Stimulated activated CD4-positive, alpha-beta T cell treated with anti-CD3 and anti-CD28 coated beads, TNF-alpha, amount 100 ng/mL, for 48 hours (primary cell): ENCODE measurements around the gene AIFM3.
"Not testable (repeated sequence)": the region's sequence is repeated elsewhere in the genome, so short reads cannot be mapped to it uniquely, and the experiment has no call there.

Experiments
- DNase-seq, 3 donors: peaks; one replicate each; pipeline ENCODE4 v3.0.0-alpha.2; 2020; ENCODE audit warnings: low read depth in 3 of 3

AIFM3 gene

GRCh38 chr22:21003782-21004181 is 36.7 kb downstream of the AIFM3 start:
- no peak for DNase-seq

GRCh38 chr22:21009208-21009607 is 42.2 kb downstream of the AIFM3 start:
- DNase-seq, result not testable (repeated sequence)

GRCh38 chr22:21009638-21010425 is 42.8 kb downstream of the AIFM3 start:
- DNase-seq, result no peak

- DNase-seq, result no peak
Observed at GRCh38 chr22:21010426-21011113, 43.5 kb downstream of the AIFM3 start.

- DNase-seq, result no peak
Observed at GRCh38 chr22:21012446-21013407, 45.7 kb downstream of the AIFM3 start.

- DNase-seq, result no peak
Observed at GRCh38 chr22:21013657-21014201, 46.7 kb downstream of the AIFM3 start.

- DNase-seq, result peak; percentile 76 to 84 (median 76)
Observed at GRCh38 chr22:21014202-21014725, 47.2 kb downstream of the AIFM3 start.

- DNase-seq, result no peak
Observed at GRCh38 chr22:21014726-21015465, 47.8 kb downstream of the AIFM3 start, which contains the start of gene P2RX6. Gene P2RX6, plus strand, starts transcription at chr22:21015165. Its CDS starts 10 bp downstream, at chr22:21015175.

- no peak for DNase-seq
Observed at GRCh38 chr22:21015466-21016006, 48.5 kb downstream of the AIFM3 start.

- DNase-seq, result no peak
Observed at GRCh38 chr22:21016644-21017420, 49.8 kb downstream of the AIFM3 start.

GRCh38 chr22:21018314-21018713 is 51.3 kb downstream of the AIFM3 start:
- no peak for DNase-seq

- DNase-seq, result no peak
Observed at GRCh38 chr22:21020802-21021429, 53.9 kb downstream of the AIFM3 start.

GRCh38 chr22:21022507-21022906 is 55.5 kb downstream of the AIFM3 start:
- DNase-seq, result no peak

GRCh38 chr22:21022955-21023614 is 56.0 kb downstream of the AIFM3 start:
- DNase-seq, result no peak

GRCh38 chr22:21025266-21025665 is 58.2 kb downstream of the AIFM3 start:
- DNase-seq, result no peak

GRCh38 chr22:21025763-21026755 is 59.0 kb downstream of the AIFM3 start:
- DNase-seq, result no peak
